HG02610 (cell line): Measurements from ENCODE around the gene ZFAND3.

Experiments
- ATAC-seq: cut with Tn5 transposase; IDR thresholded peaks from one replicate; pipeline ENCODE4 v1.9.1; 2021; ENCODE audit warnings: mild to moderate bottlenecking, moderate library complexity; ENCODE audit not compliant: unreplicated experiment

Gene ZFAND3

GRCh38 chr6:38175786-38176185 lies 356.3 kb downstream of the ZFAND3 start:
- no peak for ATAC-seq

GRCh38 chr6:38176797-38177751 lies 357.5 kb downstream of the ZFAND3 start:
- no peak for ATAC-seq

GRCh38 chr6:38177882-38178583 lies 358.5 kb downstream of the ZFAND3 start:
- ATAC-seq, result no peak

- no peak for ATAC-seq
These were observed 359.0 kb downstream of the ZFAND3 start for GRCh38 chr6:38178584-38178886.

GRCh38 chr6:38179300-38179699 lies 359.8 kb downstream of the ZFAND3 start:
- ATAC-seq, result no peak

- no peak for ATAC-seq
These were observed 360.4 kb downstream of the ZFAND3 start for GRCh38 chr6:38179794-38180430.

- no peak for ATAC-seq
These were observed 361.1 kb downstream of the ZFAND3 start for GRCh38 chr6:38180586-38180985.

GRCh38 chr6:38182426-38182825 lies 362.9 kb downstream of the ZFAND3 start:
- no peak for ATAC-seq

GRCh38 chr6:38183856-38184584 lies 364.5 kb downstream of the ZFAND3 start:
- ATAC-seq, result no peak

GRCh38 chr6:38184585-38185080 lies 365.1 kb downstream of the ZFAND3 start:
- ATAC-seq, result no peak

- no peak for ATAC-seq
These were observed 365.7 kb downstream of the ZFAND3 start for GRCh38 chr6:38185244-38185643.

GRCh38 chr6:38185752-38186151 lies 366.2 kb downstream of the ZFAND3 start:
- ATAC-seq, result no peak

- ATAC-seq, result no peak
These were observed 367.8 kb downstream of the ZFAND3 start for GRCh38 chr6:38187325-38187724.

GRCh38 chr6:38187811-38188590 lies 368.5 kb downstream of the ZFAND3 start:
- no peak for ATAC-seq

- no peak for ATAC-seq
These were observed 369.3 kb downstream of the ZFAND3 start for GRCh38 chr6:38188677-38189335.

GRCh38 chr6:38191418-38191817 lies 371.9 kb downstream of the ZFAND3 start:
- no peak for ATAC-seq

- ATAC-seq, result no peak
These were observed 372.5 kb downstream of the ZFAND3 start for GRCh38 chr6:38192011-38192410.

GRCh38 chr6:38192487-38192886 lies 373.0 kb downstream of the ZFAND3 start:
- ATAC-seq, result no peak

GRCh38 chr6:38193051-38193450 lies 373.5 kb downstream of the ZFAND3 start:
- no peak for ATAC-seq
